Measurements from ENCODE around the gene ABCG5. TPM values are rescaled to one million over a fixed set of nuclear protein-coding genes. Genes with fewer than 3 reads are reported as not detected.

The ABCG5 gene
- total RNA-seq, 1 donor from 2014 or later: not detected

GRCh38 chr2:43872151-43872550 is 33.5 kb upstream of the ABCG5 start:
- Mint-ChIP-seq H3K27ac (ENCODE audit: unreplicated experiment) (no peak overlapping the region), H3K9me3 (peaks cover 8% of the 10 kb centered on the region), H3K4me3 (no peak overlapping the region), H3K27me3 (ENCODE audit: low read depth) (peaks cover 51% of the 10 kb centered on the region), H3K36me3 (ENCODE audit: low read depth) (no peaks in the 10 kb centered on the region), H3K4me1 (no peaks in the 10 kb centered on the region)
- no peak for DNase-seq (ENCODE audit: low read depth, low spot score)
- no peak for TF ChIP-seq CTCF (conservative IDR thresholded peaks at IDR 0.05)

- Mint-ChIP-seq H3K9me3 (no peaks in the 10 kb centered on the region), H3K36me3 (ENCODE audit: low read depth) (no peaks in the 10 kb centered on the region), H3K27ac (ENCODE audit: unreplicated experiment) (no peak overlapping the region), H3K4me3 (no peak overlapping the region), H3K27me3 (ENCODE audit: low read depth) (peaks cover 51% of the 10 kb centered on the region), H3K4me1 (no peaks in the 10 kb centered on the region)
- no peak for DNase-seq (ENCODE audit: low read depth, low spot score)
- TF ChIP-seq CTCF (conservative IDR thresholded peaks at IDR 0.05): no peak
These were observed 16.7 kb upstream of the ABCG5 start for GRCh38 chr2:43855292-43855691.

- H3K4me1 Mint-ChIP-seq: no peaks in the 10 kb centered on the region
- no peaks in the 10 kb centered on the region for H3K9me3 Mint-ChIP-seq
- no peak overlapping the region for H3K4me3 Mint-ChIP-seq
- H3K27me3 Mint-ChIP-seq (ENCODE audit: low read depth): peaks cover 47% of the 10 kb centered on the region
- H3K36me3 Mint-ChIP-seq (ENCODE audit: low read depth): no peaks in the 10 kb centered on the region
- no peak overlapping the region for H3K27ac Mint-ChIP-seq (ENCODE audit: unreplicated experiment)
- TF ChIP-seq CTCF (conservative IDR thresholded peaks at IDR 0.05): no peak
- DNase-seq (ENCODE audit: low read depth, low spot score): no peak
These were observed 16.0 kb upstream of the ABCG5 start for GRCh38 chr2:43854671-43855070.

- Mint-ChIP-seq H3K9me3 (no peaks in the 10 kb centered on the region), H3K27ac (ENCODE audit: unreplicated experiment) (no peak overlapping the region), H3K27me3 (ENCODE audit: low read depth) (peaks cover 34% of the 10 kb centered on the region), H3K36me3 (ENCODE audit: low read depth) (no peaks in the 10 kb centered on the region), H3K4me1 (no peaks in the 10 kb centered on the region), H3K4me3 (no peak overlapping the region)
- DNase-seq (ENCODE audit: low read depth, low spot score): no peak
- no peak for TF ChIP-seq CTCF (conservative IDR thresholded peaks at IDR 0.05)
These were observed 14.8 kb upstream of the ABCG5 start for GRCh38 chr2:43853141-43854081.

- no peak for DNase-seq (ENCODE audit: low read depth, low spot score)
- H3K4me3 Mint-ChIP-seq: no peak overlapping the region
- no peaks in the 10 kb centered on the region for H3K36me3 Mint-ChIP-seq (ENCODE audit: low read depth)
- peaks cover 23% of the 10 kb centered on the region for H3K27me3 Mint-ChIP-seq (ENCODE audit: low read depth)
- no peak overlapping the region for H3K27ac Mint-ChIP-seq (ENCODE audit: unreplicated experiment)
- no peaks in the 10 kb centered on the region for H3K4me1 Mint-ChIP-seq
- no peaks in the 10 kb centered on the region for H3K9me3 Mint-ChIP-seq
- no peak for TF ChIP-seq CTCF (conservative IDR thresholded peaks at IDR 0.05)
These were observed 13.6 kb upstream of the ABCG5 start for GRCh38 chr2:43852196-43852730.

Data from neural crest cell (in vitro differentiated cells).